Lower lobe of right lung (tissue), 2 donors: ENCODE data around the gene SLC10A3. TPM values are rescaled to one million over a fixed set of nuclear protein-coding genes. Genes with fewer than 3 reads are reported as not detected.
A peak's percentile ranks its signal among the peaks of the same experiment; 100 is the strongest.

ENCODE experiments used
- ATAC-seq, 2 donors: fragments of 200-7000 bp; cut with Tn5 transposase; one replicate each; pipeline ENCODE4 v1.9.1; 2020 to 2022; ENCODE audit warnings: mild to moderate bottlenecking in 2 of 2, moderate library complexity in 2 of 2
- DNase-seq: peaks from one replicate; pipeline ENCODE4 v3.0.0-alpha.2; 2020
- H3K27ac ChIP-seq: fragments of 200-600 bp; one replicate; pipeline ENCODE4 v1.8.0; 2022
- H3K27me3 ChIP-seq: fragments of 200-600 bp; one replicate; pipeline ENCODE4 v1.8.0; 2022; ENCODE audit warnings: low read depth
- H3K36me3 ChIP-seq: fragments of 200-600 bp; one replicate; pipeline ENCODE4 v1.8.0; 2022; ENCODE audit warnings: mild to moderate bottlenecking
- H3K4me1 ChIP-seq: fragments of 200-600 bp; one replicate; pipeline ENCODE4 v1.8.0; 2022
- H3K4me3 ChIP-seq: fragments of 200-600 bp; one replicate; pipeline ENCODE4 v1.8.0; 2022; ENCODE audit warnings: mild to moderate bottlenecking
- H3K9me3 ChIP-seq: fragments of 200-600 bp; one replicate; pipeline ENCODE4 v1.8.0; 2022
- intact Hi-C: fragments of 100-400 bp; cut with DNase I; formaldehyde crosslinking; loops from one replicate; pipeline ENCODE4 v1.11.0; 2022
- microRNA-seq: library from miRNA; unstranded; fragments of <30 nt; microRNA quantifications from one replicate; pipeline ENCODE4 v1.2.0, GENCODE V29; 2020; ENCODE audit warnings: borderline number of aligned reads
- total RNA-seq: library from RNA; stranded (reverse); fragmentation: NEBNext Ultra II Directional; extraction: Animal tissue kit (Norgen Biotek cat#: 25700); gene quantifications from one replicate; pipeline ENCODE4 v1.2.1, GENCODE V29; 2021
- TF ChIP-seq, protein P1 (sequence below): fragments of 200-600 bp; IDR thresholded peaks from one replicate; pipeline ENCODE4 v1.8.0; 2022; ENCODE audit warnings: antibody characterized with exemption, mild to moderate bottlenecking
- donor health status: DM: no; HTN: yes; CAD: no; lungs with severe emphysema.

Gene SLC10A3
- total RNA-seq, 1 donor from 2014 or later = 20.2 TPM

DNA sequence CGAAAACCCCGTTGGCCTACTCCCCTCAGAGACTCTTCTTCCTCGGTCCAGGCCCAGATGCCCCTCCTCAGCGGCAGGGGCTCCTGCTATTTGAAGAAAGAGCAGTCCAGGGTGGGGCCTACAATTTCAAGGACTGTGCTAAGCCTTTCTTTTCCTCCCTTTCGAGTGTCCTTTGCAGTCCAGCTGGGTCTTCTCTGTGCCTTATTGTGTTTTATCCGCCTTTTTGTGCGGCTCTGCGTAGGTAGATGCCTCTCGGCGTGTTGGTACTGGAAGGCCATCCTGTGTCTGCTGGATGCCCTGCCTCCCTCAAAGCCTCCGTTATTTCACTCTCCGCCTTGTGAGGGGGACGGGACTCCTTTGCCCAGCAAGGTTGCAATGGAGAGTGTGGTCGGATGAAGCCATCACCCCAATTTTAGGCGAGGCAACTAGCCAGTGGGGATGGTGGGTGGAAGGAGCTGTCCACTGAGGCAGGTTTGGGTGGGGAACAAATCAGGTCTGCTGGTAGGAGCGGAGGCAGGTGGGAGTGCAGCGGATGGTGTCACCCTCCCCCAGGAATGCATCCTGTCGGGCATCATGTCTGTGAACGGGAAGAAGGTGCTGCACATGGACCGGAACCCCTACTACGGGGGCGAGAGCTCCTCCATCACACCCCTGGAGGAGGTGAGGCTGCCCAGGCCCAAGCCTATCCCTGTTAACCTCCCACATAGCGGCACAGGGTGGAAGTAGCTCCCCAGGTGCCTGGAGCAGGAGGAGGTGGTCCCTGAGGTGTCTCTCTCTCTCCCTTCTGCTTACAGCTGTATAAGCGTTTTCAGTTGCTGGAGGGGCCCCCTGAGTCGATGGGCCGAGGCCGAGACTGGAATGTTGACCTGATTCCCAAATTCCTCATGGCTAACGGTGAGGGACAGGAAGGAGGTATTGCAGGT, 52.2 kb downstream of the SLC10A3 start:
- Histone ChIP-seq H3K4me1 (peaks cover 12% of the 10 kb centered on the region), H3K4me3 (peak overlapping the region; percentile 79), H3K27ac (peak overlapping the region; percentile 81), H3K27me3 (no peaks in the 10 kb centered on the region), H3K9me3 (no peaks in the 10 kb centered on the region), H3K36me3 (peaks cover 55% of the 10 kb centered on the region)
- TF ChIP-seq, protein P1, sequence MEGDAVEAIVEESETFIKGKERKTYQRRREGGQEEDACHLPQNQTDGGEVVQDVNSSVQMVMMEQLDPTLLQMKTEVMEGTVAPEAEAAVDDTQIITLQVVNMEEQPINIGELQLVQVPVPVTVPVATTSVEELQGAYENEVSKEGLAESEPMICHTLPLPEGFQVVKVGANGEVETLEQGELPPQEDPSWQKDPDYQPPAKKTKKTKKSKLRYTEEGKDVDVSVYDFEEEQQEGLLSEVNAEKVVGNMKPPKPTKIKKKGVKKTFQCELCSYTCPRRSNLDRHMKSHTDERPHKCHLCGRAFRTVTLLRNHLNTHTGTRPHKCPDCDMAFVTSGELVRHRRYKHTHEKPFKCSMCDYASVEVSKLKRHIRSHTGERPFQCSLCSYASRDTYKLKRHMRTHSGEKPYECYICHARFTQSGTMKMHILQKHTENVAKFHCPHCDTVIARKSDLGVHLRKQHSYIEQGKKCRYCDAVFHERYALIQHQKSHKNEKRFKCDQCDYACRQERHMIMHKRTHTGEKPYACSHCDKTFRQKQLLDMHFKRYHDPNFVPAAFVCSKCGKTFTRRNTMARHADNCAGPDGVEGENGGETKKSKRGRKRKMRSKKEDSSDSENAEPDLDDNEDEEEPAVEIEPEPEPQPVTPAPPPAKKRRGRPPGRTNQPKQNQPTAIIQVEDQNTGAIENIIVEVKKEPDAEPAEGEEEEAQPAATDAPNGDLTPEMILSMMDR = no peak
- intact Hi-C loops = no loop called here
- DNase-seq = no peak
- ATAC-seq = no peak

Small RNA genes within 50 kb of the gene (microRNA-seq; reads per million reads assigned to microRNA genes)
- gene MIR6858 = not detected

Other genes starting within 250 kb of the SLC10A3 start
- not detected for gene OPN1MW3, start 233.0 kb downstream of the SLC10A3 start, total RNA-seq
- gene TEX28, start 195.5 kb downstream of the SLC10A3 start, total RNA-seq = not detected
- gene TKTL1, start 194.8 kb downstream of the SLC10A3 start, total RNA-seq = not detected
- 1,080 TPM for gene FLNA, start 116.0 kb downstream of the SLC10A3 start, total RNA-seq
- 50.9 TPM for gene EMD, start 111.3 kb downstream of the SLC10A3 start, total RNA-seq
- gene RPL10, start 92.3 kb downstream of the SLC10A3 start, total RNA-seq = 2,678 TPM
- 36.1 TPM for gene DNASE1L1, start 81.4 kb downstream of the SLC10A3 start, total RNA-seq
- gene TAFAZZIN, start 79.1 kb downstream of the SLC10A3 start, total RNA-seq = 47.8 TPM
- 235 TPM for gene ATP6AP1, start 62.0 kb downstream of the SLC10A3 start, total RNA-seq
- 111 TPM for gene GDI1, start 53.5 kb downstream of the SLC10A3 start, total RNA-seq
- gene FAM50A, start 46.5 kb downstream of the SLC10A3 start, total RNA-seq = 77.5 TPM
- gene PLXNA3, start 32.3 kb downstream of the SLC10A3 start, total RNA-seq = 49.0 TPM
- 20.4 TPM for gene LAGE3, start 11.3 kb downstream of the SLC10A3 start, total RNA-seq
- 34.0 TPM for gene UBL4A, start 4.0 kb downstream of the SLC10A3 start, total RNA-seq
- 39.7 TPM for gene FAM3A, start 25.6 kb upstream of the SLC10A3 start, total RNA-seq
- 80.2 TPM for gene G6PD, start 56.2 kb upstream of the SLC10A3 start, total RNA-seq
- 31.4 TPM for gene IKBKG, start 57.0 kb upstream of the SLC10A3 start, total RNA-seq
- not detected for gene CTAG1A, start 94.5 kb upstream of the SLC10A3 start, total RNA-seq
- gene CTAG1B, start 128.7 kb upstream of the SLC10A3 start, total RNA-seq = not detected
- not detected for gene CTAG2, start 162.9 kb upstream of the SLC10A3 start, total RNA-seq